ENCODE data around the gene ITGBL1. TPM values are rescaled to one million over a fixed set of nuclear protein-coding genes. Genes with fewer than 3 reads are reported as not detected.
A peak's percentile ranks its signal among the peaks of the same experiment; 100 is the strongest.

Gene ITGBL1
- total and polyA plus RNA-seq, 8 donors, result 0.53 to 36.6 (median 4.8) TPM; not detected in 1

DNA sequence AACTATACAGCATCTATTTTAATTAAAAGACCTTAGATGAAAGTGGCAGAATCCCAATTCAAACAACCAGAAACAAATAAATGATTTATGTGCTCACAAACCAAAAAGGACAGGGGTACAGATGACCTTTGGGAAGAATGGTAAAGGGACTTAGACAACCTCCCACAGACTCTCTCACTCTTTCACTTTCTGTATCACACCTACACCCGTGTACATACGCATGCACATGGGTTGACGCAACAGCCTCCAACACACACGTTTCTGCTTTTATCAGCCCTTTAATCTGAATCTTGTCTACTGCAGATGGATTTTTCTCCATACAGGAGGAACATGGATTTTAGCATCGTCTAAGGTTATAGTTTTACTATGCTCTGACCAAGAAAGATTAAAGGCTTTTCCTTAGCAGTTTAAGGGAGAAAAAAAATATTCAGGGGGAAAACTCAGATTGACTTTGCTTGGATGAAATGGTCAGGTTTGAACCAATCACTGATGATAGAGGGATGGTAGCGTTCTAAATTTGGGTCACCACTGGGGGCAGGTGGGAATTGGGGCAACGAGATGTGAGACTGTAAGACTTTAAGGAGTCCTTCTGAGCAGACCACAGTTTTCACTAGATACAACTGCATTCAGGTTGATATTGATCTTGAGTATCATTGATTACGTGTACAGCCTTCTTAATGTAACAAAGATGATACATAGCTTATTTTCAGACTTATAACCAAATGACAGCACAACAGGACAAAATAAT is 166.1 kb downstream of the ITGBL1 start:
- intact Hi-C loops (cut with DNase I; ENCODE audit: low total_unique reads), result no loop called here
- WGBS, 5 donors, result 77 to 86% (median 79%) methylated on average over 8 of the region's 8 CpGs
- DNase-seq, result no peak

GRCh38 chr13:101621099-101621498 is 168.6 kb downstream of the ITGBL1 start:
- Histone ChIP-seq H3K36me3 (no peaks in the 10 kb centered on the region), H3K9me3 (no peaks in the 10 kb centered on the region), H3K4me1 (peaks cover 17 to 22% (median 18%) of the 10 kb centered on the region in 4 donors), H3K27ac (no peak overlapping the region), H3K27me3 (no peaks in the 10 kb centered on the region), H3K4me3 (no peak overlapping the region)
- no peak for TF ChIP-seq POLR2AphosphoS5 (IDR thresholded peaks at IDR 0.05)
- no peak for DNase-seq
- WGBS, 5 donors, result 83 to 91% (median 87%) methylated on average over 2 of the region's 2 CpGs
- intact Hi-C loops (cut with DNase I; ENCODE audit: low total_unique reads), result no loop called here

More for the DNA sequence above, 166.1 kb downstream of the ITGBL1 start:
- Histone ChIP-seq H3K27me3 (no peaks in the 10 kb centered on the region), H3K4me3 (no peak overlapping the region), H3K36me3 (no peaks in the 10 kb centered on the region), H3K9me3 (no peaks in the 10 kb centered on the region), H3K27ac (no peak overlapping the region), H3K4me1 (peaks cover 3 to 5% (median 4%) of the 10 kb centered on the region in 4 donors)
- TF ChIP-seq POLR2AphosphoS5 (IDR thresholded peaks at IDR 0.05) (no peak), POLR2A (IDR thresholded peaks at IDR 0.05) (no peak), EP300 (IDR thresholded peaks at IDR 0.05) (no peak)
- TF ChIP-seq, protein P1, sequence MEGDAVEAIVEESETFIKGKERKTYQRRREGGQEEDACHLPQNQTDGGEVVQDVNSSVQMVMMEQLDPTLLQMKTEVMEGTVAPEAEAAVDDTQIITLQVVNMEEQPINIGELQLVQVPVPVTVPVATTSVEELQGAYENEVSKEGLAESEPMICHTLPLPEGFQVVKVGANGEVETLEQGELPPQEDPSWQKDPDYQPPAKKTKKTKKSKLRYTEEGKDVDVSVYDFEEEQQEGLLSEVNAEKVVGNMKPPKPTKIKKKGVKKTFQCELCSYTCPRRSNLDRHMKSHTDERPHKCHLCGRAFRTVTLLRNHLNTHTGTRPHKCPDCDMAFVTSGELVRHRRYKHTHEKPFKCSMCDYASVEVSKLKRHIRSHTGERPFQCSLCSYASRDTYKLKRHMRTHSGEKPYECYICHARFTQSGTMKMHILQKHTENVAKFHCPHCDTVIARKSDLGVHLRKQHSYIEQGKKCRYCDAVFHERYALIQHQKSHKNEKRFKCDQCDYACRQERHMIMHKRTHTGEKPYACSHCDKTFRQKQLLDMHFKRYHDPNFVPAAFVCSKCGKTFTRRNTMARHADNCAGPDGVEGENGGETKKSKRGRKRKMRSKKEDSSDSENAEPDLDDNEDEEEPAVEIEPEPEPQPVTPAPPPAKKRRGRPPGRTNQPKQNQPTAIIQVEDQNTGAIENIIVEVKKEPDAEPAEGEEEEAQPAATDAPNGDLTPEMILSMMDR (IDR thresholded peaks at IDR 0.05), result no peak

DNA sequence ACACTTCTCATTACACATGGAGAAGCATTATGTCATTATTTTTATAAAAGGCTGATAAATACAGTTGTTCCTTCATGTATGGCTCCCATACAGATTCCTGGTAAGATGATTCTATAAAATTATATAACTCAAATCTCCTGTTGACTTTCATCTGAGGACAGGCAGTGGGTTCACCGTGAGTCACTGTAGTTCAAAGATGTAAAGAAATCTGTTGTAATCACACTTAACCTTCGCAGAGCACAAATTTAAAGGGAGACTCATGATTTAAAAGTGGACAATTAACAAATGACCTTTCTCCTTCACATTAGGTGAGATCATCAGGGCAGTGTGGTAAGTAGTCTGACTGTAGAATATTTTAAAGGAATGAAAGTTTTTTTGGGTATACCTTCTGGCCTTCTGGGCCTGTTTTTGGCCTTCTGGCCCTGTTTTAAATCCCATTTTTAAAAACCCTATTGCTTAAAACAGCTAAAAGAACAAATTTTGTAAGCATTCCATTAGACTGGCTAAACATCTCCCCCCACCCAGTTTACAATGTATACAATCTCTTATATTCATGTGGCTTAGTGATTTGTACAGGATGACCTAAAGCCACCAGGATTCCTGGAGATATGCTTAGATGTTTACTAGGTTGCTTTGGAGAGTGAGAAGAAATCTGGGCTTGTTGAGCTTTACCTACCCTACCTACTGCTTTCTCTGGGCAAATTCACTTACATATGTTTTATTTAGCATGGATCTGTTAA is 171.2 kb downstream of the ITGBL1 start:
- peak overlapping the region in 1 of 4 donors; percentile 22 for H3K4me3 ChIP-seq
- 23 to 48% (median 37%) methylated on average over 2 of the region's 2 CpGs for WGBS, 5 donors

DNA sequence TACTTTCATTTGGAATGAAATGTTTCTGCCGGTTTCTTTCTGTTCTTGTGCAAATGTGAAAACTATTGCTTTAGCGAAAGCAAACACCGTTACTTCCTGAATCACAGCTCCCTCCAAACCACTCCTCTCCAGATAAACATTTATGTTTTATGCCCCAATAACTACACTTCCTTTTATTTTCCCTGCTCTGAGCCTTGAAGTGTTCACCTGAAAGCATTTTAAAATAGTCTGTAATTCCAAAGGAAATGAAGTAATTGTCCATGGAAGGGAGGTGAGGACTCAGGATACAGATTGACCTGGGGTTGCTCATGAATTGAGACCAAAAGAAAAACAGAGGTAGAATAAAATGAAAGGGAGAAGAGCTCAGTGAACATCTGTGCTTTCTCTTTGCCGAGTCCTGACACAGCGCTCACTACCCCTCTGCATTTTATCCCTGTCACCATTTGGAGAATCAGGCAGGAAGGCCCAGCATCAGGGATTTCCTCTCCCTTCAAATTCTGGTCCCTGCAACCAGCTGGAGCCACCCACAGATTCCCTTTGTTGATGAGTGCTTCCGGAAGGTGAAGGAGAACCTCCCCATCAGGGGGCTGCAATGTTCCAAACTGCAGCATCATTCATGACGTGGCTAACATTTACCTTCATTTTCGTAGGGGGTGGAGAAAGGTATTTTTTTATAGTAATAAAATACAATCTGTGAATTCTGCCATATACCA is 171.9 kb downstream of the ITGBL1 start:
- H3K27ac ChIP-seq, result peak overlapping the region in 4 of 5 donors; percentile 48 to 77 (median 66)
- 10 to 35% (median 25%) methylated on average over 8 of the region's 8 CpGs for WGBS, 5 donors

More for the DNA sequence above, 171.2 kb downstream of the ITGBL1 start:
- peak overlapping the region in 4 of 5 donors; percentile 48 to 77 (median 66) for H3K27ac ChIP-seq
- H3K36me3 ChIP-seq, result no peaks in the 10 kb centered on the region
- no peaks in the 10 kb centered on the region for H3K9me3 ChIP-seq
- TF ChIP-seq POLR2AphosphoS5 (IDR thresholded peaks at IDR 0.05), result no peak
- TF ChIP-seq, protein P1 (IDR thresholded peaks at IDR 0.05), result no peak
- TF ChIP-seq POLR2A (IDR thresholded peaks at IDR 0.05), result no peak
- TF ChIP-seq EP300 (IDR thresholded peaks at IDR 0.05), result no peak
- DNase-seq, result peak in 1 of 2 donors; percentile 14
- H3K27me3 ChIP-seq, result no peaks in the 10 kb centered on the region
- H3K4me1 ChIP-seq, result peaks cover 17 to 27% (median 22%) of the 10 kb centered on the region in 4 donors
- intact Hi-C loops (cut with DNase I; ENCODE audit: low total_unique reads), result no loop called here

More for the DNA sequence above, 171.9 kb downstream of the ITGBL1 start:
- peak in 1 of 2 donors; percentile 40 for DNase-seq
- peak overlapping the region in 1 of 4 donors; percentile 22 for H3K4me3 ChIP-seq
- intact Hi-C loops (cut with DNase I; ENCODE audit: low total_unique reads), result no loop called here
- no peaks in the 10 kb centered on the region for H3K9me3 ChIP-seq
- TF ChIP-seq EP300 (IDR thresholded peaks at IDR 0.05) (no peak), POLR2A (IDR thresholded peaks at IDR 0.05) (no peak), POLR2AphosphoS5 (IDR thresholded peaks at IDR 0.05) (no peak)
- TF ChIP-seq, protein P1 (IDR thresholded peaks at IDR 0.05), result no peak
- no peaks in the 10 kb centered on the region for H3K27me3 ChIP-seq
- H3K36me3 ChIP-seq, result no peaks in the 10 kb centered on the region
- peaks cover 17 to 27% (median 22%) of the 10 kb centered on the region in 4 donors for H3K4me1 ChIP-seq

All from stomach (tissue), 9 donors.